ENCODE results near the gene MTA1.

Gene MTA1

GRCh38 chr14:105384041-105384557 lies 35.5 kb upstream of the MTA1 start:
- Mint-ChIP-seq H3K27ac (no peak overlapping the region), H3K4me1 (no peaks in the 10 kb centered on the region), H3K9me3 (no peaks in the 10 kb centered on the region), H3K36me3 (no peaks in the 10 kb centered on the region), H3K4me3 (no peak overlapping the region)
- DNase-seq (ENCODE audit: low spot score in 2 of 2) = no peak
- no peak for ATAC-seq

- ATAC-seq (no peak), DNase-seq (ENCODE audit: low spot score in 2 of 2) (no peak)
- Mint-ChIP-seq H3K9me3 (no peaks in the 10 kb centered on the region), H3K4me1 (no peaks in the 10 kb centered on the region), H3K27ac (no peak overlapping the region), H3K4me3 (no peak overlapping the region), H3K36me3 (no peaks in the 10 kb centered on the region)
Observed at GRCh38 chr14:105384605-105385321, 34.9 kb upstream of the MTA1 start.

DNA sequence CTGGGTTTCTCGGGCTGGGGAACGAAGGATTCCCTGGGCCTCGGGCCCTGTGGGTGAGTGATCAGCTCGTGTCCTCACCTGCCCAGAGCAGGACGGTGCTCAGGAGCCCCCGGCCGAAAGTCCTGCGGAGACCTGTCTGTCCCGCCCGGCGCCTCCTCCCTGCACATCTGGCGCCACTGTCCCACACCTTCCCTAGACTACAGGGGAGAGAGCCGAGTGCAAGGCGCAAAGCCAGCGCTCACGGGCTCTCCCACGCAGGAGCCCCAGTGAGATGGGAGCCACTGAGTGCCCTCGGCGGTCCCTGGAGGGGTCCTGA lies 34.3 kb upstream of the MTA1 start:
- Mint-ChIP-seq H3K4me3 (no peak overlapping the region), H3K9me3 (no peaks in the 10 kb centered on the region), H3K27ac (no peak overlapping the region), H3K36me3 (no peaks in the 10 kb centered on the region), H3K4me1 (no peaks in the 10 kb centered on the region)
- no peak for DNase-seq (ENCODE audit: low spot score in 2 of 2)
- ATAC-seq = no peak

- Mint-ChIP-seq H3K36me3 (no peaks in the 10 kb centered on the region), H3K9me3 (no peaks in the 10 kb centered on the region), H3K27ac (no peak overlapping the region), H3K4me3 (no peak overlapping the region), H3K4me1 (no peaks in the 10 kb centered on the region)
- no peak for ATAC-seq
- DNase-seq (ENCODE audit: low spot score in 2 of 2) = no peak
Observed at GRCh38 chr14:105385698-105386365, 33.8 kb upstream of the MTA1 start.

GRCh38 chr14:105386581-105387529 lies 32.8 kb upstream of the MTA1 start:
- DNase-seq (ENCODE audit: low spot score in 2 of 2) = no peak
- no peaks in the 10 kb centered on the region for H3K36me3 Mint-ChIP-seq
- no peak overlapping the region for H3K4me3 Mint-ChIP-seq
- no peaks in the 10 kb centered on the region for H3K9me3 Mint-ChIP-seq
- H3K4me1 Mint-ChIP-seq = no peaks in the 10 kb centered on the region
- ATAC-seq = no peak
- H3K27ac Mint-ChIP-seq = no peak overlapping the region

GRCh38 chr14:105387530-105387922 lies 32.1 kb upstream of the MTA1 start:
- no peaks in the 10 kb centered on the region for H3K9me3 Mint-ChIP-seq
- H3K4me1 Mint-ChIP-seq = no peaks in the 10 kb centered on the region
- DNase-seq (ENCODE audit: low spot score in 2 of 2) = no peak
- no peak overlapping the region for H3K27ac Mint-ChIP-seq
- ATAC-seq = no peak
- no peaks in the 10 kb centered on the region for H3K36me3 Mint-ChIP-seq
- no peak overlapping the region for H3K4me3 Mint-ChIP-seq

DNA sequence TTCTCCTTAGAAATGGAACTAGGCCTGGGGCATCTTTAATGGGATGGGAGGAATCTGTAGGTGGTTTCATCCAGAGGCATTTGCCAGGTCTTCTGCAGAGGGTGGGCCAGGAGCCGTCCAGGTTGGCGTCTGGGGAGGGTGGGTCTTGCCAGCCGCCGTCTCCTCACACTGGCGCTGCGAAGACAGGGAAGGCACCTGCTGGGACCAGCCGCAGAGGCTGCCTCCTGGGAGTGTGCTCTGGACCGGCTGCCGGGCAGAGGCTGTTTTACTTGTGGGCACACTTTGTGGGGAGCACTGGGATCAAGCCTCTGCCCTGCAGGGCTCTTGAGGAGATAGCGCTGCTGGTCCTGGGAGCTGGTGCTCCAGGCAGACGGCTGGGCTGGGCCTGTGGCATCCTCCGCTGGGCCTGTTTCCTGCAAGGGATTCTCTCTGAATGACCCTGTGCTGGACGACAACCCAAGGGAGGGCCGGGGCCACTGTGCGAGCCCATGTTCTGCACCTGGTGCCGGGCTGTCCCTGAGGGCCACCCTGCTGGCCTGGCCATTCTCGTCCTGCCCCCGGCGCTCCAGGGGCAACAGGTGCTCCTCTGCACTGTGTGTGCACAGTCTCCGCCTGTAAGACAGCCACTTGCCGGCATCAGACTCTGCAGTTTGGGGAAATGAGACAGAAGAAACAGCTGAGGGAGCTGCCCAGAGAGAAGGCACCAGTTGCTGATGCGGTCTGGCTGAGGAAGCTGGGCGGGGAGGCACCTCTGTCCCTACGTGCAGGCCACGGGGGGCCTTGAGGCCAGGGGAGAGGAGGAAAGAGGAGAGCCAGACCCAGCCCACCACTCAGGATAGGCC lies 31.3 kb upstream of the MTA1 start:
- H3K9me3 Mint-ChIP-seq = no peaks in the 10 kb centered on the region
- H3K4me3 Mint-ChIP-seq = no peak overlapping the region
- ATAC-seq (no peak), DNase-seq (ENCODE audit: low spot score in 2 of 2) (no peak)
- no peak overlapping the region for H3K27ac Mint-ChIP-seq
- H3K36me3 Mint-ChIP-seq = no peaks in the 10 kb centered on the region
- no peaks in the 10 kb centered on the region for H3K4me1 Mint-ChIP-seq

- H3K4me3 Mint-ChIP-seq = no peak overlapping the region
- no peak overlapping the region for H3K27ac Mint-ChIP-seq
- no peaks in the 10 kb centered on the region for H3K4me1 Mint-ChIP-seq
- DNase-seq (ENCODE audit: low spot score in 2 of 2) (no peak), ATAC-seq (no peak)
- no peaks in the 10 kb centered on the region for H3K36me3 Mint-ChIP-seq
- no peaks in the 10 kb centered on the region for H3K9me3 Mint-ChIP-seq
Observed at GRCh38 chr14:105388976-105389375, 30.7 kb upstream of the MTA1 start.

GRCh38 chr14:105389534-105389933 lies 30.1 kb upstream of the MTA1 start:
- H3K4me1 Mint-ChIP-seq = no peaks in the 10 kb centered on the region
- no peaks in the 10 kb centered on the region for H3K9me3 Mint-ChIP-seq
- no peak for ATAC-seq
- no peak for DNase-seq (ENCODE audit: low spot score in 2 of 2)
- no peak overlapping the region for H3K4me3 Mint-ChIP-seq
- no peak overlapping the region for H3K27ac Mint-ChIP-seq
- no peaks in the 10 kb centered on the region for H3K36me3 Mint-ChIP-seq

DNA sequence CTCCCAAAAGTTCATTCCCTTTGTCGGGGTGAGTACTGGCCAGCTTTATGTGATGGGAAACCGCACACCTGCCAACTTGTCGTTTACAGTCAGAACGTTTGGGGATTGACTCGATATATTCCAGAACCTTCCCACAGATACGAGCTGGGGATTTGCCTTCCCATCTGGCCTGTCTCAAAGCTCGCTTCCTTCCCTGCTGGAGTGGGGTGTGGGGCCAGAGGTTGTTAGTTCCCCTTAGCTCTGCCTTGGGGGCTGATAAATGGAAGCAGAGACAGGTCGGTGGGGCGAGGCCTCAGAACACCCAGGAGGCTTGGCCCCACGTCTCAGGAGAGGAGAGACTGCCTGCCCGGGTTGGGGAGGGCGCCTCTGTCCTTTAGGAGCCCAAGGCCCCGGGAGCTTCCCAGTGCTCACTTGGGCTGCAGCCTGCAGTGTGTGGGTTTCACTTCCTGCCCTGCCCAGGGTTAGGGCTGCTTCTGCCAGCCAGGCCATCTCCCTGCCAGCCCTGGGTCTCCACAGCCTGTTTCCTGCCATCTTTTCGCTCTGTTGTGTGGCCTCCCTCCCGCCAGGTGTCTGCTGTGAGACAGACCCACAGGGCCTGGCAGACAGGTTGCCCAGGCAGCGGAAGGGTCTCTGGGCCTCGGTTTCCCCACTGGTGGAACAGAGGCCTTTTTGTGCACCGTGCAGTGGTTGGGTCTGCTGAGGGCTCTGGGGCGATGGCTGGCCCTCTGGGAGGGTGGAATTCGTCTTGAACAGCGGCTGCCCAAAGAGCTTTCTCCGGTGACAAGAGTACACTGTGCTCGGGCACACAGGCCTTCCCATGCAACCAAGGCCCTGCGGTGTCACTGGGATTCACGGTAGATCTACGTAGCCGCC lies 29.4 kb upstream of the MTA1 start:
- DNase-seq (ENCODE audit: low spot score in 2 of 2) (no peak), ATAC-seq (no peak)
- no peaks in the 10 kb centered on the region for H3K9me3 Mint-ChIP-seq
- no peaks in the 10 kb centered on the region for H3K36me3 Mint-ChIP-seq
- H3K4me1 Mint-ChIP-seq = no peaks in the 10 kb centered on the region
- H3K4me3 Mint-ChIP-seq = no peak overlapping the region
- H3K27ac Mint-ChIP-seq = peak overlapping the region; percentile 40

- Mint-ChIP-seq H3K4me1 (no peaks in the 10 kb centered on the region), H3K4me3 (no peak overlapping the region), H3K9me3 (no peaks in the 10 kb centered on the region), H3K27ac (no peak overlapping the region), H3K36me3 (no peaks in the 10 kb centered on the region)
- no peak for ATAC-seq
- no peak for DNase-seq (ENCODE audit: low spot score in 2 of 2)
Observed at GRCh38 chr14:105390849-105391500, 28.7 kb upstream of the MTA1 start.

DNA sequence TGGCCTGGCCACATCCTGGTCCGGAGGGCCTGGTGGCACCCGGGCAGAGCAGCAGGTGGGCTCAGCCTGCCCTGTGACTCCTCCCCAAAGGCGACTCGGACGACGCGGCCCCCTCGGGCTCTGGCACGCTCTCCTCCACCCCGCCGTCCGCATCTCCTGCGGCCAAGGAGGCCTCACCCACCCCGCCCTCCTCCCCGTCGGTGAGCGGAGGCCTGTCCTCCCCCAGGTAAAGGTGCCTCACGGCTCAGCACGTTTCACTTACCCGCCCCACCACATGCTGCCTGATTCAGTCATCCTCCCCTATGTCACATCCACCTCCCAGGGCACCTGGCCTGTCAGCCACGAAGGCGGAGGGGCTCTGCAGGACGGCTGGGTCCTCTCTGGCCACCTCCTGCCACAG lies 28.1 kb upstream of the MTA1 start:
- no peak for ATAC-seq
- no peak overlapping the region for H3K27ac Mint-ChIP-seq
- no peaks in the 10 kb centered on the region for H3K9me3 Mint-ChIP-seq
- H3K4me1 Mint-ChIP-seq = no peaks in the 10 kb centered on the region
- DNase-seq (ENCODE audit: low spot score in 2 of 2) = no peak
- no peak overlapping the region for H3K4me3 Mint-ChIP-seq
- no peaks in the 10 kb centered on the region for H3K36me3 Mint-ChIP-seq

DNA sequence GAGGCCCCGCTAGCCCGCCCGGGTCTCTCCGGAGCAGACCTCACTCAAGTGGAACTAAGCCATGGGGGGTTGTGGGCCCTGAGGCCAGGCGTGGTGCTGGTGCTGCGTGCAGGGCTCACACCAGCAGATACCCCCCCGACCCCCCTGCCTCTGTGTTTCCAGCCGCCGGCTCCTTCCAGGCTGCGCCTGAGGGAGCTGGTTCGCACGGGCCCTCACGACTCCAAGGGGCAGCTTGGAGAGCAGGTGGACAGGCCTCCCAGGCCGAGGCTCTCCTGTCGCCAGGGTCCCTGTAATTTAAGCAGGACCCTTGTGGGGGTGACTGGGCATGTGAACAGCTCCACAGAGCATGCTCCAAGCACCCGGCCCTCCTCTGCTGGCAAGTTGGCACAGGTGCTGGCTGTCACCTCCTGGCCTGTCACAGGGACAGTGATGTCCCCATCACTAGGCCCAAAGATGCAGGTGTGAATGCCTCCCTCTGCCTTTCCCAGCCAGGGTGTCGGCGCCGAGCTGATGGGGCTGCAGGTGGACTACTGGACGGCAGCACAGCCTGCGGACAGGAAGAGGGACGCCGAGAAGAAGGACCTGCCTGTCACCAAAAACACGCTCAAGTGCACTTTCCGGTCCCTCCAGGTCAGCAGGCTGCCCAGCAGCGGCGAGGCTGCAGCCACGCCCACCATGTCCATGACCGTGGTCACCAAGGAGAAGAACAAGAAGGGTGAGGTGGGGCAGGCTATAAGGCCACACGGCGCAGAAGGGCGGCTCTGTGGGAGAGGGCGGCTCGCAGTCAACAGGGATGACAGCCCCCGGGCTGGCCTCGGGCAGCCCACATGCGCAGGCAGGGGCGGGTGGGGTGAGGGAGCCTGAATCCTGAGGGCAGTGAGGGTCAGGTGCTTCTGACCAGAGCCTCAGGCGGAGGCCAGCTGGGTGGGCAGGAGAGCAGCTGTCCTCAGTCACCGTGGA lies 27.2 kb upstream of the MTA1 start:
- H3K4me3 Mint-ChIP-seq = no peak overlapping the region
- DNase-seq (ENCODE audit: low spot score in 2 of 2) (no peak), ATAC-seq (no peak)
- no peaks in the 10 kb centered on the region for H3K9me3 Mint-ChIP-seq
- H3K4me1 Mint-ChIP-seq = no peaks in the 10 kb centered on the region
- no peaks in the 10 kb centered on the region for H3K36me3 Mint-ChIP-seq
- no peak overlapping the region for H3K27ac Mint-ChIP-seq

All from stimulated activated effector memory CD8-positive, alpha-beta T cell treated with anti-CD3 and anti-CD28 coated beads, Interleukin-12 subunit alpha, Interleukin-12 subunit beta, amount 100 ng/mL, for 72 hours (primary cell).